ENCODE results near the gene HILPDA. TPM values are rescaled to one million over a fixed set of nuclear protein-coding genes. Genes with fewer than 3 reads are reported as not detected.

Gene HILPDA
- polyA plus RNA-seq, 1 donor (not counting 4 experiments of a cell fraction or from before 2014, with no cell fraction given) = 17.9 TPM

DNA sequence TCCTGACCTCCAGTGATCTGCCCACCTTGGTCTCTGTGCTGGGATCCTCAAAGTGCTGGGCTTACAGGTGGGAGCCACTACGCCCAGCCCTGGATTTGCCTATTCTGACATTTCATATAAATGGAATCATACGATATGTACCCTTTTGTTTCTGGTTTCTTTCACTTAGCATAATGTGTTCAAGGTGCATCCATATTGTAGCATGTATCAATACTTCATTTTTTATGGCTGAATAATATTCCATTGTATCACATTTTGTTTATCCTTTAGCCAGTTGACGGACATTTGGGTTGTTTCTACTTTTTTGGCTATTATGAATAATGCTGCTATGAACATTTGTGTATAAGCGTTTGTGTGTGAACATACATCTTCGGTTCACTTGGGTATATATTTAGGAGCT lies 4.8 kb upstream of the HILPDA start:
- no peak overlapping the region for H2AFZ ChIP-seq (ENCODE audit: control insufficient read depth, low read length)
- no peaks in the 10 kb centered on the region for H3K9me1 ChIP-seq (ENCODE audit: control insufficient read depth, extremely low read depth, insufficient read depth, low read length)
- no peak overlapping the region for H3K4me2 ChIP-seq (ENCODE audit: control insufficient read depth, extremely low read depth, insufficient read depth, low read depth, low read length)
- H3K27ac ChIP-seq (ENCODE audit: control insufficient read depth, insufficient read depth, low read length) = no peak overlapping the region
- no peaks in the 10 kb centered on the region for H3K36me3 ChIP-seq (ENCODE audit: control insufficient read depth in 2 of 2, extremely low read depth in 1 of 2, insufficient read depth in 2 of 2, low read length in 2 of 2)
- TF ChIP-seq, protein P1, sequence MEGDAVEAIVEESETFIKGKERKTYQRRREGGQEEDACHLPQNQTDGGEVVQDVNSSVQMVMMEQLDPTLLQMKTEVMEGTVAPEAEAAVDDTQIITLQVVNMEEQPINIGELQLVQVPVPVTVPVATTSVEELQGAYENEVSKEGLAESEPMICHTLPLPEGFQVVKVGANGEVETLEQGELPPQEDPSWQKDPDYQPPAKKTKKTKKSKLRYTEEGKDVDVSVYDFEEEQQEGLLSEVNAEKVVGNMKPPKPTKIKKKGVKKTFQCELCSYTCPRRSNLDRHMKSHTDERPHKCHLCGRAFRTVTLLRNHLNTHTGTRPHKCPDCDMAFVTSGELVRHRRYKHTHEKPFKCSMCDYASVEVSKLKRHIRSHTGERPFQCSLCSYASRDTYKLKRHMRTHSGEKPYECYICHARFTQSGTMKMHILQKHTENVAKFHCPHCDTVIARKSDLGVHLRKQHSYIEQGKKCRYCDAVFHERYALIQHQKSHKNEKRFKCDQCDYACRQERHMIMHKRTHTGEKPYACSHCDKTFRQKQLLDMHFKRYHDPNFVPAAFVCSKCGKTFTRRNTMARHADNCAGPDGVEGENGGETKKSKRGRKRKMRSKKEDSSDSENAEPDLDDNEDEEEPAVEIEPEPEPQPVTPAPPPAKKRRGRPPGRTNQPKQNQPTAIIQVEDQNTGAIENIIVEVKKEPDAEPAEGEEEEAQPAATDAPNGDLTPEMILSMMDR (optimal IDR thresholded peaks at IDR 0.05 in 1 of 3, IDR thresholded peaks at IDR 0.05 in 1 of 3, conservative IDR thresholded peaks at IDR 0.05 in 1 of 3; ENCODE audit: extremely low read depth in 1 of 3, insufficient read depth in 2 of 3, low read length in 3 of 3) = no peak
- no peak for TF ChIP-seq EZH2 (IDR thresholded peaks at IDR 0.05; ENCODE audit: low read length)
- H3K9me3 ChIP-seq (ENCODE audit: control insufficient read depth, low read depth, low read length) = no peaks in the 10 kb centered on the region
- H3K27me3 ChIP-seq (ENCODE audit: control insufficient read depth, extremely low read depth, insufficient read depth, low read length) = peaks cover 3% of the 10 kb centered on the region
- peaks cover 1% of the 10 kb centered on the region for H3K79me2 ChIP-seq (ENCODE audit: control insufficient read depth, insufficient read depth, low read length)
- H4K20me1 ChIP-seq (ENCODE audit: control insufficient read depth, extremely low read depth, insufficient read depth, low read length) = no peaks in the 10 kb centered on the region
- no peak for DNase-seq (ENCODE audit: low read depth, low spot score)
- peaks cover 5% of the 10 kb centered on the region for H3K4me1 ChIP-seq (ENCODE audit: control insufficient read depth, extremely low read depth, insufficient read depth, low read length)
- H3K9ac ChIP-seq (ENCODE audit: control insufficient read depth, extremely low read depth, insufficient read depth, low read length) = no peak overlapping the region
- no peak for FAIRE-seq
- no peak overlapping the region for H3K4me3 ChIP-seq (ENCODE audit: control insufficient read depth in 2 of 3, extremely low read depth in 1 of 3, insufficient read depth in 2 of 3, low read depth in 1 of 3, low read length in 3 of 3)
- dilution Hi-C loops (cut with MboI; ENCODE audit: extremely low pct_ligation_motif_present, low sequenced_read_pairs) = no loop called here

DNA sequence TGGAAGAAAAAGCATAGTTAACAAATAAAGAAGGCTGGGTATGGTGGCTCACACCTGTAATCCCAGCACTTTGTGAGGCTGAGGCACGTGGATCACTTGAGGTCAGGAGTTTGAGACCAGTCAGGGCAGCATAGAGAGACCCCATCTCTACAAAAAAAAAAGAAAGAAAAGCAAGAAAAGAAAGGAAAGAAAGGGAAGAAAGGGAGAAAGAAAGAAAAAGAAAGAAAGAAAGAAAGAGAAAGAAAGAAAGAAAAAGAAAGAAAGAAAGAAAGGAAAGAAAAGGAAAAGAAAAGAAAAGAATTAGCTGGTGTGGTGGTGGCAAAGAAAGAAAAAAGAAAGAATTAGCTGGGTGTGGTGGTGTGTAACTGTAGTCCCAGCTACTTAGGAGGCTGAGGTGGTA lies 3.1 kb upstream of the HILPDA start:
- peaks cover 15% of the 10 kb centered on the region for H3K79me2 ChIP-seq (ENCODE audit: control insufficient read depth, insufficient read depth, low read length)
- H3K4me1 ChIP-seq (ENCODE audit: control insufficient read depth, extremely low read depth, insufficient read depth, low read length) = peaks cover 17% of the 10 kb centered on the region
- no peaks in the 10 kb centered on the region for H3K9me1 ChIP-seq (ENCODE audit: control insufficient read depth, extremely low read depth, insufficient read depth, low read length)
- dilution Hi-C loops (cut with MboI; ENCODE audit: extremely low pct_ligation_motif_present, low sequenced_read_pairs) = no loop called here
- H3K4me2 ChIP-seq (ENCODE audit: control insufficient read depth, extremely low read depth, insufficient read depth, low read depth, low read length) = no peak overlapping the region
- H3K9me3 ChIP-seq (ENCODE audit: control insufficient read depth, low read depth, low read length) = no peaks in the 10 kb centered on the region
- no peak overlapping the region for H2AFZ ChIP-seq (ENCODE audit: control insufficient read depth, low read length)
- H3K27ac ChIP-seq (ENCODE audit: control insufficient read depth, insufficient read depth, low read length) = no peak overlapping the region
- H3K9ac ChIP-seq (ENCODE audit: control insufficient read depth, extremely low read depth, insufficient read depth, low read length) = no peak overlapping the region
- FAIRE-seq (no peak), DNase-seq (ENCODE audit: low read depth, low spot score) (no peak)
- TF ChIP-seq, protein P1 (optimal IDR thresholded peaks at IDR 0.05 in 1 of 3, IDR thresholded peaks at IDR 0.05 in 1 of 3, conservative IDR thresholded peaks at IDR 0.05 in 1 of 3; ENCODE audit: extremely low read depth in 1 of 3, insufficient read depth in 2 of 3, low read length in 3 of 3) = no peak
- no peak for TF ChIP-seq EZH2 (IDR thresholded peaks at IDR 0.05; ENCODE audit: low read length)
- H4K20me1 ChIP-seq (ENCODE audit: control insufficient read depth, extremely low read depth, insufficient read depth, low read length) = no peaks in the 10 kb centered on the region
- no peak overlapping the region for H3K4me3 ChIP-seq (ENCODE audit: control insufficient read depth in 2 of 3, extremely low read depth in 1 of 3, insufficient read depth in 2 of 3, low read depth in 1 of 3, low read length in 3 of 3)
- peaks cover 3% of the 10 kb centered on the region for H3K27me3 ChIP-seq (ENCODE audit: control insufficient read depth, extremely low read depth, insufficient read depth, low read length)
- no peaks in the 10 kb centered on the region for H3K36me3 ChIP-seq (ENCODE audit: control insufficient read depth in 2 of 2, extremely low read depth in 1 of 2, insufficient read depth in 2 of 2, low read length in 2 of 2)

Data from keratinocyte (primary cell).